ENCODE measurements around the gene ASGR1. TPM values are rescaled to one million over a fixed set of nuclear protein-coding genes. Genes with fewer than 3 reads are reported as not detected.

The ASGR1 gene
- total RNA-seq, 1 donor from 2014 or later = 1.6 TPM

DNA sequence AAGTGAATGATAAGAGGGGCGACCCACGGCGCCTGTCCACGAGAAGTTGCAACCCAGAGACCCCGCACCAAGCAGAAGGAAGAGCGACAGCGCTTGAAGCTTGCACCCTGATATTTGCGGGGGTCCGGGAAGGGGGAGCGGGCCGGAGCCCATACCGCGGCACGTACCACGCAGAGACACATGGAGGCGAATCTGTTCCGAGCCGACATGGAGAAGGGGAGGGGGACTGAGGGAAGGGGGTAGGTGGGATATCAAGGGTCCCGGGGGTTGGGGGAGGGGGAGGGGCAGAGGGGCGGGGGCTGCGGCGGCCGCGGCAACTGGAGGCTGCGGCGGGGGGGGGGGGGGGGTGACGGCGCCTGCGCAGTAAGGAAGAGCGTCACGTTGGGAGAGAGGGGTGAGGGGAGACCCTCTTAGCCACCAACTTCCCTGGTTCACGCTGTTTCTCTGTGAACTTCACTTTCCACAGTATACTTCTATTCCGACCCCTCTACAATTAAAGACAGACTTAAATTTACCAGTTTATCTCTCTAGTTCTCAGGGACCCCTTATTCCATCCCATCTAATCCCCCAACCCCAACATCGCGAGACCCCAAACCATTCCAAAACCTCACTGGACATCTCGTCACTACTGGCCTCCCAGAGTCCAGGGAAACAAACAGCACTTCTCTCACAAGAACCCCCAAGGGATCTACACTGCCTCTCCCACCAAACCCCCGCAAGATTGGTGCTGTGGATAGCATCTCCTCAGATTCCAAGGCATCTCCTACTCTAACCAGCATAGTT is 32.5 kb upstream of the ASGR1 start:
- Mint-ChIP-seq H3K9me3 (ENCODE audit: unreplicated experiment) (no peaks in the 10 kb centered on the region), H3K27me3 (ENCODE audit: unreplicated experiment) (no peaks in the 10 kb centered on the region), H3K27ac (ENCODE audit: unreplicated experiment) (no peak overlapping the region), H3K4me3 (ENCODE audit: unreplicated experiment) (no peak overlapping the region), H3K4me1 (ENCODE audit: unreplicated experiment) (peaks cover 38% of the 10 kb centered on the region), H3K36me3 (ENCODE audit: unreplicated experiment) (peaks cover 1% of the 10 kb centered on the region)
- DNase-seq (ENCODE audit: extremely low spot score, unreplicated experiment) = no peak
- TF ChIP-seq CTCF (IDR thresholded peaks at IDR 0.05) = no peak

DNA sequence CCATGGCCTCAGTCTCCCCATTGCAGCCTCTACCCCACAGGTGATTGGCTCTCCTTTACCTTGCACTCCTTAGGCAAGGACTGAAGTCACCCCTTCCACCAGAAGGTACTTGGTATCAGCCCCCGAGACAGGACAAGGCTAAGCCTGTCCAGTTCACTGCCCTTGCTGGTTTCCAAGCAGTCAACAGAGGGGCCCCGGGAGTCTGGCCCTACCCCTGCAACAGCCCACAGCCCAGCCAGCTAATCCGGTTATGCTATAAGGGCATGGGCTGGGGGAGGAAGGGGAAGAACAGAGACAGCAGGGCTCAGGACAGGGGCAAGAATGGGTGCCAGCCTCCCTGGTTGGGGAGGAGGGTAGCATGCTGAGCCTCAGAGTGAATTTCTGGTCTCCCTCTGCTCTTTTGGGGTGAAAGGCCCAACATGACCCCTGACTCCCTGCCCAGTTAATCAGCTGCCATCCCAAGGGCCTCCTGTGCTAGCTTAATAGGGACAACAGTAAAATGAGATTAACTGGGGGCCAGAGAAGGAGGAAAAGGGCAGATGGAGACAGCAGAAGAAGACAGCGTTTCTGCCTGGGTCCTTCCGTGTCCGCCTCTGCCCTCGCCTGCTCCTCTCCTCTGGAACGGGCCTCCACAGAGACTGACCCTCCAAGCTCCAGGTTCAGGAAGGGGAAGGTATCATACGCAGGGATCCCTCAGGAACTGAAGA is 29.7 kb upstream of the ASGR1 start:
- Mint-ChIP-seq H3K4me3 (ENCODE audit: unreplicated experiment) (no peak overlapping the region), H3K27me3 (ENCODE audit: unreplicated experiment) (no peaks in the 10 kb centered on the region), H3K36me3 (ENCODE audit: unreplicated experiment) (peaks cover 1% of the 10 kb centered on the region), H3K9me3 (ENCODE audit: unreplicated experiment) (no peaks in the 10 kb centered on the region), H3K4me1 (ENCODE audit: unreplicated experiment) (peaks cover 28% of the 10 kb centered on the region), H3K27ac (ENCODE audit: unreplicated experiment) (no peak overlapping the region)
- no peak for TF ChIP-seq CTCF (IDR thresholded peaks at IDR 0.05)
- no peak for DNase-seq (ENCODE audit: extremely low spot score, unreplicated experiment)

DNA sequence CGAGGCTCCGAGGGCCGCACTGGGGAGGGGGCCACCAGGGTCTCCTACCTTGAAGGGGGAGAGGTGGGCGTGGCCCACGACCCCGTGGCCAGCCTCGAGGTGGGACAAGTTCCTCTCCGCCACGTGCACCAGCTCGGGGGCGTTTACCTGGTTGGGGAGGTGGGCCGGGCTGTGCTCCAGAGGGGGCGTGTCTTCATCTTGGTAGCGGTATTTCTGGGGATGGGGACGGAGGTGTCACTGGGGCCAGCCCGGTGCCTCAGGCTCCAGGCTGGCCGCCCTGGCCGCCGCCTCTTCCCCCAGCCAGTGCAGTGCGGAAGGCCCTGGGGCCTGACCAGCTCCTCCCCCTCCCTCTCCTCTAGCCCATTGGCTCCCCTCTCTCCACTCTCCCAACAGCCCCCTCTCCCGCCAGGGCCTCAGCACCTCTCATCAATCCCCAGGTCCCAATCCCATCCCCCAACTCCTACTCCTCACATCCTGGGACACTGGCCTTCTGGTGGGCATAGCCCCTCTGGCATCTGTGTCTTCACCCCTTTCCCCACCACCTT is 28.9 kb upstream of the ASGR1 start:
- no peak for DNase-seq (ENCODE audit: extremely low spot score, unreplicated experiment)
- Mint-ChIP-seq H3K27ac (ENCODE audit: unreplicated experiment) (no peak overlapping the region), H3K9me3 (ENCODE audit: unreplicated experiment) (no peaks in the 10 kb centered on the region), H3K4me1 (ENCODE audit: unreplicated experiment) (peaks cover 21% of the 10 kb centered on the region), H3K36me3 (ENCODE audit: unreplicated experiment) (peaks cover 1% of the 10 kb centered on the region), H3K4me3 (ENCODE audit: unreplicated experiment) (no peak overlapping the region), H3K27me3 (ENCODE audit: unreplicated experiment) (no peaks in the 10 kb centered on the region)
- no peak for TF ChIP-seq CTCF (IDR thresholded peaks at IDR 0.05)

GRCh38 chr17:7207120-7208001 is 28.2 kb upstream of the ASGR1 start:
- Mint-ChIP-seq H3K27me3 (ENCODE audit: unreplicated experiment) (no peaks in the 10 kb centered on the region), H3K36me3 (ENCODE audit: unreplicated experiment) (peaks cover 7% of the 10 kb centered on the region), H3K4me3 (ENCODE audit: unreplicated experiment) (no peak overlapping the region), H3K27ac (ENCODE audit: unreplicated experiment) (peak overlapping the region; percentile 47), H3K9me3 (ENCODE audit: unreplicated experiment) (no peaks in the 10 kb centered on the region), H3K4me1 (ENCODE audit: unreplicated experiment) (peaks cover 20% of the 10 kb centered on the region)
- no peak for DNase-seq (ENCODE audit: extremely low spot score, unreplicated experiment)
- no peak for TF ChIP-seq CTCF (IDR thresholded peaks at IDR 0.05)

Measured in osteocyte (in vitro differentiated cells).